Left renal cortex interstitium (tissue), 4 donors: ENCODE measurements around the gene PNMA8C. TPM values are rescaled to one million over a fixed set of nuclear protein-coding genes. Genes with fewer than 3 reads are reported as not detected.

Experiments used
- DNase-seq, 4 donors: peaks; one replicate each; pipeline ENCODE4 v3.0.0-alpha.2; 2013; ENCODE audit warnings: low read depth in 4 of 4, low spot score in 2 of 4, missing footprints in 1 of 4
- polyA plus RNA-seq, 4 donors: library from polyadenylated mRNA; unstranded; fragments of 120-200 nt; gene quantifications; one replicate each; pipeline ENCODE4 v1.2.1, GENCODE V29; 2013; ENCODE audit not compliant: insufficient read length in 4 of 4

The PNMA8C gene
- under 1 TPM; 0.58 to 0.74 (median 0.69) TPM for polyA plus RNA-seq

- peak in 2 of 4 donors; percentile 56 for DNase-seq
Measured at GRCh38 chr19:46428239-46429135, at the start of gene PNMA8C. TSS of gene PNMA8C (minus strand) at chr19:46428936. CDS start at chr19:46428359, 577 bp downstream.

GRCh38 chr19:46475986-46476385, 47.2 kb upstream of the PNMA8C start:
- DNase-seq, result no peak

- DNase-seq, result no peak
Measured at GRCh38 chr19:46474211-46474610, 45.5 kb upstream of the PNMA8C start.

GRCh38 chr19:46472592-46472991, 43.9 kb upstream of the PNMA8C start:
- DNase-seq, result no peak

GRCh38 chr19:46471811-46472543, 43.2 kb upstream of the PNMA8C start:
- DNase-seq, result no peak

- peak; percentile 77 to 89 (median 86) for DNase-seq
Measured at GRCh38 chr19:46471116-46471733, 42.5 kb upstream of the PNMA8C start, which contains the start of gene PNMA8A. TSS of gene PNMA8A (minus strand) at chr19:46471563. CDS start at chr19:46471035, 528 bp downstream.

- no peak for DNase-seq
Measured at GRCh38 chr19:46470376-46470775, 41.6 kb upstream of the PNMA8C start.

GRCh38 chr19:46469541-46470185, 40.9 kb upstream of the PNMA8C start:
- no peak for DNase-seq

GRCh38 chr19:46466536-46467196, 37.9 kb upstream of the PNMA8C start:
- DNase-seq, result no peak

GRCh38 chr19:46463516-46463915, 34.8 kb upstream of the PNMA8C start:
- DNase-seq, result no peak

- no peak for DNase-seq
Measured at GRCh38 chr19:46461537-46461936, 32.8 kb upstream of the PNMA8C start.

GRCh38 chr19:46460981-46461380, 32.2 kb upstream of the PNMA8C start:
- no peak for DNase-seq

- DNase-seq, result no peak
Measured at GRCh38 chr19:46460055-46460454, 31.3 kb upstream of the PNMA8C start.

- no peak for DNase-seq
Measured at GRCh38 chr19:46456930-46457329, 28.2 kb upstream of the PNMA8C start.

GRCh38 chr19:46454244-46454643, 25.5 kb upstream of the PNMA8C start:
- DNase-seq, result no peak

- DNase-seq, result no peak
Measured at GRCh38 chr19:46453661-46454060, 24.9 kb upstream of the PNMA8C start.

GRCh38 chr19:46452186-46452585, 23.4 kb upstream of the PNMA8C start:
- DNase-seq, result no peak

GRCh38 chr19:46451352-46451751, 22.6 kb upstream of the PNMA8C start:
- DNase-seq, result no peak

- DNase-seq, result no peak
Measured at GRCh38 chr19:46450737-46451136, 22.0 kb upstream of the PNMA8C start.

- DNase-seq, result no peak
Measured at GRCh38 chr19:46449228-46449627, 20.5 kb upstream of the PNMA8C start.
